BLaER1 (cell line): Measurements from ENCODE around the gene PTPRK.

Experiments
- H3K27ac ChIP-seq: shearing (Covaris generic); formaldehyde crosslinking; 2 replicates; pipeline ENCODE4 v1.8.1; 2022
- H3K27me3 ChIP-seq: shearing (Covaris generic); formaldehyde crosslinking; 2 replicates; pipeline ENCODE4 v1.8.1; 2022
- H3K36me3 ChIP-seq: shearing (Covaris generic); formaldehyde crosslinking; 2 replicates; pipeline ENCODE4 v1.8.1; 2022
- H3K4me1 ChIP-seq: shearing (Covaris generic); formaldehyde crosslinking; 2 replicates; pipeline ENCODE4 v1.8.1; 2022
- H3K4me2 ChIP-seq: shearing (Covaris generic); formaldehyde crosslinking; 2 replicates; pipeline ENCODE4 v1.8.1; 2022
- H3K4me3 ChIP-seq: shearing (Covaris generic); formaldehyde crosslinking; 2 replicates; pipeline ENCODE4 v1.8.1; 2022
- H3K9ac ChIP-seq: shearing (Covaris generic); formaldehyde crosslinking; 2 replicates; pipeline ENCODE4 v1.8.1; 2022
- H3K9me3 ChIP-seq: shearing (Covaris generic); formaldehyde crosslinking; 2 replicates; pipeline ENCODE4 v1.8.1; 2022
- H4K20me1 ChIP-seq: shearing (Covaris generic); formaldehyde crosslinking; 2 replicates; pipeline ENCODE4 v1.8.1; 2022
- Cebpa-rat ChIP-seq: shearing (Covaris generic); IDR thresholded peaks from 2 replicates; pipeline ENCODE4 v1.8.1; 2022

The PTPRK gene

GRCh38 chr6:128127650-128128049, 392.7 kb downstream of the PTPRK start:
- no peak overlapping the region for H3K27ac ChIP-seq
- no peak overlapping the region for H3K4me2 ChIP-seq
- no peak overlapping the region for H3K9ac ChIP-seq
- no peaks in the 10 kb centered on the region for H4K20me1 ChIP-seq
- H3K36me3 ChIP-seq: no peaks in the 10 kb centered on the region
- TF ChIP-seq Cebpa-rat: no peak
- H3K27me3 ChIP-seq: no peaks in the 10 kb centered on the region
- H3K9me3 ChIP-seq: no peaks in the 10 kb centered on the region
- H3K4me1 ChIP-seq: no peaks in the 10 kb centered on the region
- H3K4me3 ChIP-seq: no peak overlapping the region

DNA sequence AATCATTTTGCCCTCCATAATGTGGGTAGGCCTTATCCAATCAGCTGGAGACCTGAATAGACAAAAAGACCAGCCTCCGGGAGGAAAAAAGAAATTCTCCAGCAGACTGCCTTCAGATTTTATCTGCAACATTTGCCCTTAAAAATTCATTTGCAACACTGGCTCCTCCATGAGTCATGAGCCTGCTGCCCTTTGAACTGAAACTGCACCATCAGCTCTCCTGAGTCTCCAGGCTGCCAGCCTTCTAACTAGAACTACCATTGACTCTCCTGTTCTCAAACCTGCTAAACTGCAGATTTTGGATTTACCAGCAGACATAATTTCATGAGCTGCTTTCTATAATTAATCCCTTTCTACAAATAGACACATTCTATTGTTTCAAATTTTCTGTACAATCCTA, 395.7 kb downstream of the PTPRK start:
- no peak overlapping the region for H3K4me3 ChIP-seq
- no peaks in the 10 kb centered on the region for H3K4me1 ChIP-seq
- no peak for TF ChIP-seq Cebpa-rat
- H3K9me3 ChIP-seq: no peaks in the 10 kb centered on the region
- no peaks in the 10 kb centered on the region for H3K27me3 ChIP-seq
- no peak overlapping the region for H3K27ac ChIP-seq
- no peak overlapping the region for H3K4me2 ChIP-seq
- no peaks in the 10 kb centered on the region for H3K36me3 ChIP-seq
- no peaks in the 10 kb centered on the region for H4K20me1 ChIP-seq
- H3K9ac ChIP-seq: no peak overlapping the region

DNA sequence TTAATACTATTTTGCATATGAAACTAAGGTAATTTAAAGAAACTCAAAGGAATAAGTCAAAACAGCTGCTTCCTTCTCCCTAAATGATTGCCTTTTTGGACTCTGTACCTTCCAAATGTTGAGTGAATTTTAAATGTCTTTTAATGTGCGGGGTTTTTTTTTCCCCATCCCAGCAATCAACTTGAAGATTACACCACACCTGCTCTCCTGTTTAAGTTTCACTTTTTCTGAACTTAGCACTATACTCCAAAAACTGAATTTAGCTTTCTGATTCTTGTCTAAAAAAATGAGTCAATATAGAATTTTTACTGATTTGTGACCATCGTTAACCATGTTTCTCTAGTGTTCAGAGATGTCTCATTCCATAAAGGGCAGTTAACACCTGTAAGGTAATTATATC, 398.8 kb downstream of the PTPRK start:
- H3K27ac ChIP-seq: no peak overlapping the region
- no peak overlapping the region for H3K9ac ChIP-seq
- H3K27me3 ChIP-seq: no peaks in the 10 kb centered on the region
- H3K36me3 ChIP-seq: no peaks in the 10 kb centered on the region
- H3K4me2 ChIP-seq: no peak overlapping the region
- TF ChIP-seq Cebpa-rat: no peak
- no peaks in the 10 kb centered on the region for H4K20me1 ChIP-seq
- H3K4me3 ChIP-seq: no peak overlapping the region
- H3K9me3 ChIP-seq: no peaks in the 10 kb centered on the region
- no peaks in the 10 kb centered on the region for H3K4me1 ChIP-seq

DNA sequence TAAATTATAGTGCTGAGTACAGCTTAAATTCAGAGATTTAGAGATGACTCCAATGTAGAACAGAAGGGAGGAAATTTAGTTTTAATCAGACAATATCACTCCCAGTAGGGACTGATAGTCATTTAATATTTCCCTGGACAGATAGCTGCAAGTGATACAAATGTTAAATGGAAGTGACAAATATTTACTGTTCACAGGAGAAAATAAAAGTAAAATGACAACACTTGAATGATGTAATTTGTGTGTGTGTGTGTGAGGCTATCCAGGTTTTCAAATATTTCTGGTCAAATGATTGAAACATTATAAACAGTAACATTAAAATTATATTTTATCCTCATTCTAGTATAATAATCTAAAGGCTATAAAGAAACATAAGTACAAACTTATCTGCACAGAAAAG, 399.2 kb downstream of the PTPRK start:
- Histone ChIP-seq H3K27me3 (no peaks in the 10 kb centered on the region), H3K36me3 (no peaks in the 10 kb centered on the region), H3K27ac (no peak overlapping the region), H3K4me1 (no peaks in the 10 kb centered on the region), H4K20me1 (no peaks in the 10 kb centered on the region), H3K4me3 (no peak overlapping the region), H3K9me3 (no peaks in the 10 kb centered on the region), H3K9ac (no peak overlapping the region), H3K4me2 (no peak overlapping the region)
- no peak for TF ChIP-seq Cebpa-rat

GRCh38 chr6:128118401-128118800, 402.0 kb downstream of the PTPRK start:
- H3K9ac ChIP-seq: no peak overlapping the region
- no peak overlapping the region for H3K4me3 ChIP-seq
- no peak for TF ChIP-seq Cebpa-rat
- no peaks in the 10 kb centered on the region for H3K36me3 ChIP-seq
- H3K9me3 ChIP-seq: no peaks in the 10 kb centered on the region
- no peaks in the 10 kb centered on the region for H3K4me1 ChIP-seq
- H3K27ac ChIP-seq: no peak overlapping the region
- no peaks in the 10 kb centered on the region for H3K27me3 ChIP-seq
- H3K4me2 ChIP-seq: no peak overlapping the region
- no peaks in the 10 kb centered on the region for H4K20me1 ChIP-seq

DNA sequence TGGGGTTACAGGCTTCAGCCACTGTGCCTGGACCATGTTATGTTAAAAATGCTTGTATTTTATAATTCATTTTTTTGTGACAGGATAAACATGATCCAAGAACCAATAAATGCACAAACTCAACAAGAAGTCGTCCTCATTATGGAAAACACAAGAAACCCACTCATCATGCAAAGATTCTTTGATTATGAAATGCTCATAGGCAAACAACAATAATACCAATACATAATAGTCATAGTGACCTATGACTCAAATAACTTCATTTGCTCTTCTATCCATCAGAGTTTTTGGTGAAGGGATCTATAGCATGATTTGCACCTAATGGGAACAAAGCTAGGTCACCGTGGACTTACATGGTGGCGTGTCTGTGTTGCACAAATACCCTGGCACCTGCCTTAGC, 402.5 kb downstream of the PTPRK start:
- Histone ChIP-seq H3K4me3 (no peak overlapping the region), H3K4me1 (no peaks in the 10 kb centered on the region), H3K9me3 (no peaks in the 10 kb centered on the region), H4K20me1 (no peaks in the 10 kb centered on the region), H3K27me3 (no peaks in the 10 kb centered on the region), H3K27ac (no peak overlapping the region), H3K4me2 (no peak overlapping the region), H3K36me3 (no peaks in the 10 kb centered on the region), H3K9ac (no peak overlapping the region)
- no peak for TF ChIP-seq Cebpa-rat

DNA sequence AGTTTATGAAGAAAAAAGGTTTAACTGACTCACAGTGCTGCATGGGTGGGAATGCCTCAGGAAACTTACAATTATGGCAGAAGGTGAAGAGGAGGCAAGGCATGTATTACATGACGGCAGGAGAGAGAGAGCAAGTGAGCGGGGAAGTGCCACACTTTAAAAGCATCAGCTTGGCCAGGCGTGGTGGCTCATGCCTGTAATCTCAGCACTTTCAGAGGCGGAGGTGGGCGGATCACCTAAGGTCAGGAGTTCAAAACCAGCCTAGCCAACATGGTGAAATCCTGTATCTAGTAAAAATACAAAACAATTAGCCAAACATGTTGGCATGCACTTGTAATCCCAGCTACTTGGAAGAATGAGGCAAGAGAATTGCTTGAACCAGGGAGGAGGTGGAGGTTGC, 406.2 kb downstream of the PTPRK start:
- H3K36me3 ChIP-seq: no peaks in the 10 kb centered on the region
- H3K4me3 ChIP-seq: no peak overlapping the region
- no peak overlapping the region for H3K9ac ChIP-seq
- H3K4me1 ChIP-seq: no peaks in the 10 kb centered on the region
- H3K4me2 ChIP-seq: no peak overlapping the region
- no peaks in the 10 kb centered on the region for H3K27me3 ChIP-seq
- no peak overlapping the region for H3K27ac ChIP-seq
- no peaks in the 10 kb centered on the region for H4K20me1 ChIP-seq
- no peak for TF ChIP-seq Cebpa-rat
- no peaks in the 10 kb centered on the region for H3K9me3 ChIP-seq

DNA sequence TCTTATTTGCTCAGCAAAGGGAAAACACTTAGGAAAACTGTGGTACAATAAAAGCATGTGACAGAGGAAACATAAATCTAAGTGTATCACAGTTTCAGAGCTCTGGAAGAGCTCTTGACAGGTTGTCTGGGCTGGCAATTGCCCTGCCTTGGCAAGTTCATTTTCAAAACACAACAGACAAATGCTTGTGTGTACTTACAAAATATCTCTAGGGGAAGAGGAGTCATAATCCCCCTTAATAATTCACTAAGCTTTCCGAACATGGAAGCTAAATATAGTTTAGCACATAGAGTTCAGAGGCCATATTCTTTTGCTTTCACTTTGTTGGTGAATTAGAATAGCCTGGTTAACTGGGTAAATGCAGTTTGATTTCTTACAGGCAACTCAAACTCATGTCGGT, 407.9 kb downstream of the PTPRK start:
- Histone ChIP-seq H3K27ac (no peak overlapping the region), H3K4me2 (no peak overlapping the region), H3K36me3 (no peaks in the 10 kb centered on the region), H3K4me1 (no peaks in the 10 kb centered on the region), H4K20me1 (no peaks in the 10 kb centered on the region), H3K27me3 (no peaks in the 10 kb centered on the region), H3K9ac (no peak overlapping the region), H3K9me3 (no peaks in the 10 kb centered on the region), H3K4me3 (no peak overlapping the region)
- TF ChIP-seq Cebpa-rat: no peak

GRCh38 chr6:128111096-128111495, 409.3 kb downstream of the PTPRK start:
- no peak overlapping the region for H3K27ac ChIP-seq
- H3K27me3 ChIP-seq: no peaks in the 10 kb centered on the region
- H3K4me3 ChIP-seq: no peak overlapping the region
- H3K36me3 ChIP-seq: no peaks in the 10 kb centered on the region
- H3K9me3 ChIP-seq: no peaks in the 10 kb centered on the region
- no peaks in the 10 kb centered on the region for H4K20me1 ChIP-seq
- no peaks in the 10 kb centered on the region for H3K4me1 ChIP-seq
- H3K9ac ChIP-seq: no peak overlapping the region
- TF ChIP-seq Cebpa-rat: no peak
- no peak overlapping the region for H3K4me2 ChIP-seq

DNA sequence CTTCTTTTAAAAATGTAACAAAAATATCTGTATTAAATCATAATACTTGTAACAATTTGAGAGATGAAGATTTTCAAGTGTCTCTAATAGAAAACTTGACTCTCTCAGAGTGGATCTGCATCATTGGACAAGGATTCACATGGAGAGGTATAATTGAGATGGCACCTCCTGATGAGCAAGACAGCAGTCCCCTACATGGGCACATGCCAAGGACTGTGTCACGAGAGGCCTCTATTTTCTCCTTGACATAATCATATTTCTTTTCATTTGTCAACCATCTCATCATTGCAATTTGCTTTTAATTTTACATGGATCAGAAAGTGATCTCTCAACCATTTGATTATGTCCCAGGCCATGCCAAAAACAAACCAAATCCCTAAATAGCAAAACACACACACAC, 412.7 kb downstream of the PTPRK start:
- Histone ChIP-seq H3K4me2 (no peak overlapping the region), H3K9ac (no peak overlapping the region), H3K4me1 (no peaks in the 10 kb centered on the region), H3K9me3 (no peaks in the 10 kb centered on the region), H3K27me3 (no peaks in the 10 kb centered on the region), H4K20me1 (no peaks in the 10 kb centered on the region), H3K27ac (no peak overlapping the region), H3K36me3 (no peaks in the 10 kb centered on the region), H3K4me3 (no peak overlapping the region)
- TF ChIP-seq Cebpa-rat: no peak

GRCh38 chr6:128099571-128100197, 420.7 kb downstream of the PTPRK start:
- no peak overlapping the region for H3K9ac ChIP-seq
- H3K36me3 ChIP-seq: no peaks in the 10 kb centered on the region
- no peak for TF ChIP-seq Cebpa-rat
- no peaks in the 10 kb centered on the region for H3K4me1 ChIP-seq
- no peak overlapping the region for H3K4me3 ChIP-seq
- no peak overlapping the region for H3K4me2 ChIP-seq
- no peaks in the 10 kb centered on the region for H4K20me1 ChIP-seq
- H3K9me3 ChIP-seq: no peaks in the 10 kb centered on the region
- no peak overlapping the region for H3K27ac ChIP-seq
- H3K27me3 ChIP-seq: no peaks in the 10 kb centered on the region
